HCT116 (cell line): ENCODE measurements around the gene MAPRE2. TPM values are rescaled to one million over a fixed set of nuclear protein-coding genes. Genes with fewer than 3 reads are reported as not detected.

Experiments used
- ATAC-seq: fragments of 200-7000 bp; cut with Tn5 transposase; 2 replicates; pipeline ENCODE4 v1.9.1; 2020; ENCODE audit warnings: mild to moderate bottlenecking, moderate library complexity
- BruUV-seq: library from RNA; stranded (reverse); fragments of 400-500 nt; replicated peaks from 2 replicates; lab custom pipeline; 2021; lab: Mats Ljungman, UMichigan
- CTCF ChIA-PET: fragments of 300-600 bp; sonication (Branson Sonifier 250); formaldehyde crosslinking; loops from one replicate; lab custom pipeline; 2021; ENCODE audit warnings: antibody characterized with exemption; lab: Charles Lee
- POLR2A ChIA-PET: fragments of 300-600, 350-600 bp; sonication (Branson Sonifier 250); formaldehyde crosslinking; loops from one replicate; lab custom pipeline; 2021; ENCODE audit warnings: antibody characterized with exemption; lab: Charles Lee
- RAD21 ChIA-PET, 2 experiments: fragments of 300-600 bp; sonication (Branson Sonifier 250); formaldehyde crosslinking; loops; one replicate each; lab custom pipeline; 2023; ENCODE audit warnings: low total read pairs in 2 of 2; ENCODE audit not compliant: uncharacterized antibody in 2 of 2, unreplicated experiment in 2 of 2, low non-redundant PET in 1 of 2; lab: Charles Lee
- DNase-seq: peaks from one replicate; pipeline ENCODE4 v3.0.0-alpha.2; 2010; ENCODE audit warnings: low read depth, low spot score
- H2AFZ ChIP-seq: fragments of 200-600 bp; shearing (Covaris generic), sonication (generic); 2 replicates; pipeline ENCODE4 v1.6.1; 2017; ENCODE audit warnings: low read depth, mixed run types, mixed read lengths, antibody characterized with exemption, low read length; ENCODE audit not compliant: poor library complexity, severe bottlenecking
- H3K27ac ChIP-seq: 2 replicates; pipeline ENCODE4 v1.5.1; 2012; ENCODE audit warnings: low read depth, low read length
- H3K27me3 ChIP-seq: fragments of 200-600 bp; sonication (generic); 2 replicates; pipeline ENCODE4 v1.6.1; 2016; ENCODE audit warnings: mixed run types, low read length, mixed read lengths; ENCODE audit not compliant: insufficient read depth
- H3K36me3 ChIP-seq, 2 experiments: fragments of 200-500 bp in 1 of 2; fragments of 200-600 bp in 1 of 2; sonication (Bioruptor generic) in 1 of 2; sonication (generic) in 1 of 2; 2 replicates each; pipeline versions ENCODE4 v1.5.1 to v1.6.1; 2014 to 2016; ENCODE audit warnings: low read length in 2 of 2, inconsistent platforms in 1 of 2, mixed read lengths in 1 of 2, mixed run types in 1 of 2; ENCODE audit not compliant: insufficient read depth in 2 of 2, control insufficient read depth in 1 of 2
- H3K4me1 ChIP-seq, 2 experiments: fragments of 200-600 bp in 1 of 2; sonication (generic) in 1 of 2; 2 replicates each; pipeline versions ENCODE4 v1.5.1 to v1.6.1; 2012 to 2017; ENCODE audit warnings: low read length in 2 of 2, inconsistent platforms in 1 of 2, mild to moderate bottlenecking in 1 of 2, mixed read lengths in 1 of 2, mixed run types in 1 of 2, moderate library complexity in 1 of 2; ENCODE audit not compliant: insufficient read depth in 2 of 2, control insufficient read depth in 1 of 2
- H3K4me2 ChIP-seq: fragments of 200-600 bp; sonication (generic); 2 replicates; pipeline ENCODE4 v1.6.1; 2017; ENCODE audit warnings: mixed run types, low read length, mixed read lengths
- H3K4me3 ChIP-seq, 2 experiments: fragments of 200-600 bp in 1 of 2; sonication (generic) in 1 of 2; replicated peaks in 1 of 2; 2 replicates each; pipeline ENCODE4 v1.5.1; 2011 to 2016; ENCODE audit warnings: low read length in 2 of 2, control low read depth in 1 of 2, low read depth in 1 of 2, mild to moderate bottlenecking in 1 of 2, mixed read lengths in 1 of 2, mixed run types in 1 of 2
- H3K79me2 ChIP-seq: fragments of 200-600 bp; sonication (generic); 2 replicates; pipeline ENCODE4 v1.6.1; 2017; ENCODE audit warnings: mild to moderate bottlenecking, mixed run types, low read length, moderate library complexity, mixed read lengths; ENCODE audit not compliant: insufficient read depth
- H3K9ac ChIP-seq: fragments of 200-600 bp; sonication (generic); 2 replicates; pipeline ENCODE4 v1.6.1; 2016; ENCODE audit warnings: low read length, mixed read lengths
- H3K9me2 ChIP-seq: fragments of 200-600 bp; sonication (generic), shearing (Covaris generic); 2 replicates; pipeline ENCODE4 v1.6.1; 2017; ENCODE audit warnings: mixed run types, mild to moderate bottlenecking, moderate library complexity; ENCODE audit not compliant: insufficient read depth
- H3K9me3 ChIP-seq, 2 experiments: fragments of 200-500 bp in 1 of 2; fragments of 200-600 bp in 1 of 2; sonication (Bioruptor generic) in 1 of 2; sonication (generic) in 1 of 2; 2 replicates each; pipeline ENCODE4 v1.6.1; 2014 to 2017; ENCODE audit warnings: low read length in 2 of 2, mixed read lengths in 2 of 2, inconsistent platforms in 1 of 2, low read depth in 1 of 2, mild to moderate bottlenecking in 1 of 2, mixed run types in 1 of 2, moderate library complexity in 1 of 2; ENCODE audit not compliant: control insufficient read depth in 1 of 2, insufficient read depth in 1 of 2
- H4K20me1 ChIP-seq: fragments of 200-600 bp; sonication (generic), shearing (Covaris generic); 2 replicates; pipeline ENCODE4 v1.6.1; 2017; ENCODE audit warnings: mixed run types, mild to moderate bottlenecking, moderate library complexity; ENCODE audit not compliant: insufficient read depth
- CBX3 ChIP-seq: IDR thresholded peaks from 2 replicates; pipeline ENCODE4 v1.6.1; 2012; ENCODE audit warnings: low read depth
- CEBPB ChIP-seq: IDR thresholded peaks from 2 replicates; pipeline ENCODE4 v1.6.1; 2012; ENCODE audit warnings: low read depth
- EGR1 ChIP-seq: IDR thresholded peaks from 2 replicates; pipeline ENCODE4 v1.6.1; 2012; ENCODE audit warnings: low read depth
- EZH2 ChIP-seq: fragments of 200-600 bp; sonication (generic); IDR thresholded peaks from 2 replicates; pipeline ENCODE4 v1.6.1; 2017; ENCODE audit warnings: antibody characterized with exemption, mixed run types
- FOSL1 ChIP-seq: IDR thresholded peaks from 2 replicates; pipeline ENCODE4 v1.6.1; 2012; ENCODE audit warnings: low read depth
- POLR2A ChIP-seq: IDR thresholded peaks from 2 replicates; pipeline ENCODE4 v1.7.0; 2011; ENCODE audit warnings: borderline replicate concordance; ENCODE audit not compliant: insufficient read depth, insufficient read length; ENCODE audit errors: extremely low read depth
- POLR2AphosphoS5 ChIP-seq: IDR thresholded peaks from 2 replicates; pipeline ENCODE4 v1.6.1; 2011; ENCODE audit warnings: mild to moderate bottlenecking, low read depth, low read length, moderate library complexity
- SIN3A ChIP-seq: IDR thresholded peaks from 2 replicates; pipeline ENCODE4 v1.6.1; 2012; ENCODE audit warnings: low read depth
- SP1 ChIP-seq: IDR thresholded peaks from 2 replicates; pipeline ENCODE4 v1.6.1; 2012; ENCODE audit warnings: low read depth
- YY1 ChIP-seq: IDR thresholded peaks from 2 replicates; pipeline ENCODE4 v1.6.1; 2011; ENCODE audit warnings: low read length, low read depth, moderate library complexity, mild to moderate bottlenecking; ENCODE audit not compliant: insufficient replicate concordance; ENCODE audit errors: extremely low read depth
- ZFX ChIP-seq: fragments of 450-650 bp; IDR thresholded peaks from 2 replicates; pipeline ENCODE4 v1.6.1; 2017
- intact Hi-C: fragments of 100-400 bp; cut with micrococcal nuclease; formaldehyde crosslinking; loops from 2 replicates; pipeline ENCODE4 v1.10.0; 2022
- total RNA-seq: library from RNA; stranded (reverse); gene quantifications from one replicate; pipeline ENCODE4 v1.2.1, GENCODE V29; 2021; ENCODE audit not compliant: unreplicated experiment
- TF ChIP-seq, protein P1 (sequence below): IDR thresholded peaks from 2 replicates; pipeline ENCODE4 v1.6.1; 2012
- TF ChIP-seq, protein P2 (sequence below): IDR thresholded peaks from 2 replicates; pipeline ENCODE4 v1.6.1; 2012; ENCODE audit warnings: low read depth
- TF ChIP-seq, protein P3 (sequence below): IDR thresholded peaks from 2 replicates; pipeline ENCODE4 v1.6.1; 2012
- TF ChIP-seq, protein P4 (sequence below): IDR thresholded peaks from 2 replicates; pipeline ENCODE4 v1.6.1; 2011; ENCODE audit warnings: mild to moderate bottlenecking, low read length, moderate library complexity; ENCODE audit not compliant: insufficient replicate concordance; ENCODE audit errors: extremely low read depth
- TF ChIP-seq, protein P5 (sequence below), 3 experiments: fragments of 200-600 bp in 1 of 3; sonication (generic) in 1 of 3; IDR thresholded peaks in 2 of 3; conservative IDR thresholded peaks in 1 of 3; 2 replicates each; pipeline ENCODE4 v1.5.1; 2012 to 2017; ENCODE audit warnings: low read depth in 2 of 3, low read length in 2 of 3, antibody characterized with exemption in 1 of 3, borderline replicate concordance in 1 of 3, control low read depth in 1 of 3, mild to moderate bottlenecking in 1 of 3, mixed read lengths in 1 of 3, mixed run types in 1 of 3, moderate library complexity in 1 of 3; ENCODE audit not compliant: insufficient read depth in 1 of 3

The MAPRE2 gene
- total RNA-seq, 1 experiment from 2014 or later = 17.2 TPM

DNA sequence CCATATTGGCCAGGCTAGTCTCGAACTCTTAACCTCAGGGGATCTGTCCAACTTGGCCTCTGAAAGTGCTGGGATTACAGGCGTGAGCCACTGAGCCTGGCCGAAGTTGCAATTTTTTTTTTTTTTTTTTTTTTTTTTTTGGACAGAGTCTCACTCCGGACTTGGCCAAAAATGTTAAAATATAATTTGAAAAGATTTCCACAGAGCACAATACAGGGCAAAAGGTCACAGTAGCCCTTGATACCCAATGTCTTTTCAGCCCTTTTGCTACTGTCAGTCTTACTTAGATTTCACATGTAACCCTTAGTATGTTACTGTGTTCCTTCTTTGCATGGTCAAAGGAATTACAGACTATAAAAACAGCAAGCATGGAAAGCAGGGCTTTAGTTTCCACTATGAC is 42.6 kb upstream of the MAPRE2 start:
- Histone ChIP-seq H2AFZ (no peak overlapping the region), H3K9me3 (no peaks in the 10 kb centered on the region), H3K36me3 (no peaks in the 10 kb centered on the region), H3K9me2 (no peaks in the 10 kb centered on the region), H3K4me2 (no peak overlapping the region), H4K20me1 (no peaks in the 10 kb centered on the region), H3K9ac (no peak overlapping the region), H3K27me3 (no peaks in the 10 kb centered on the region), H3K4me1 (no peaks in the 10 kb centered on the region), H3K4me3 (no peak overlapping the region), H3K27ac (no peak overlapping the region), H3K79me2 (no peaks in the 10 kb centered on the region)
- ATAC-seq = no peak
- ChIA-PET CTCF (no interaction called here), POLR2A (no interaction called here), RAD21 (no interaction called here)
- BruUV-seq = no TSS peak
- intact Hi-C loops = no loop called here
- no peak for DNase-seq
- no peak for TF ChIP-seq POLR2A
- no peak for TF ChIP-seq ZFX
- TF ChIP-seq, protein P1, sequence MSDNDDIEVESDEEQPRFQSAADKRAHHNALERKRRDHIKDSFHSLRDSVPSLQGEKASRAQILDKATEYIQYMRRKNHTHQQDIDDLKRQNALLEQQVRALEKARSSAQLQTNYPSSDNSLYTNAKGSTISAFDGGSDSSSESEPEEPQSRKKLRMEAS = no peak
- no peak for TF ChIP-seq SIN3A
- no peak for TF ChIP-seq EGR1
- no peak for TF ChIP-seq FOSL1
- TF ChIP-seq SP1 = no peak
- TF ChIP-seq EZH2 = no peak
- TF ChIP-seq, protein P2, sequence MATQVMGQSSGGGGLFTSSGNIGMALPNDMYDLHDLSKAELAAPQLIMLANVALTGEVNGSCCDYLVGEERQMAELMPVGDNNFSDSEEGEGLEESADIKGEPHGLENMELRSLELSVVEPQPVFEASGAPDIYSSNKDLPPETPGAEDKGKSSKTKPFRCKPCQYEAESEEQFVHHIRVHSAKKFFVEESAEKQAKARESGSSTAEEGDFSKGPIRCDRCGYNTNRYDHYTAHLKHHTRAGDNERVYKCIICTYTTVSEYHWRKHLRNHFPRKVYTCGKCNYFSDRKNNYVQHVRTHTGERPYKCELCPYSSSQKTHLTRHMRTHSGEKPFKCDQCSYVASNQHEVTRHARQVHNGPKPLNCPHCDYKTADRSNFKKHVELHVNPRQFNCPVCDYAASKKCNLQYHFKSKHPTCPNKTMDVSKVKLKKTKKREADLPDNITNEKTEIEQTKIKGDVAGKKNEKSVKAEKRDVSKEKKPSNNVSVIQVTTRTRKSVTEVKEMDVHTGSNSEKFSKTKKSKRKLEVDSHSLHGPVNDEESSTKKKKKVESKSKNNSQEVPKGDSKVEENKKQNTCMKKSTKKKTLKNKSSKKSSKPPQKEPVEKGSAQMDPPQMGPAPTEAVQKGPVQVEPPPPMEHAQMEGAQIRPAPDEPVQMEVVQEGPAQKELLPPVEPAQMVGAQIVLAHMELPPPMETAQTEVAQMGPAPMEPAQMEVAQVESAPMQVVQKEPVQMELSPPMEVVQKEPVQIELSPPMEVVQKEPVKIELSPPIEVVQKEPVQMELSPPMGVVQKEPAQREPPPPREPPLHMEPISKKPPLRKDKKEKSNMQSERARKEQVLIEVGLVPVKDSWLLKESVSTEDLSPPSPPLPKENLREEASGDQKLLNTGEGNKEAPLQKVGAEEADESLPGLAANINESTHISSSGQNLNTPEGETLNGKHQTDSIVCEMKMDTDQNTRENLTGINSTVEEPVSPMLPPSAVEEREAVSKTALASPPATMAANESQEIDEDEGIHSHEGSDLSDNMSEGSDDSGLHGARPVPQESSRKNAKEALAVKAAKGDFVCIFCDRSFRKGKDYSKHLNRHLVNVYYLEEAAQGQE = no peak
- TF ChIP-seq CBX3 = no peak
- TF ChIP-seq, protein P3, sequence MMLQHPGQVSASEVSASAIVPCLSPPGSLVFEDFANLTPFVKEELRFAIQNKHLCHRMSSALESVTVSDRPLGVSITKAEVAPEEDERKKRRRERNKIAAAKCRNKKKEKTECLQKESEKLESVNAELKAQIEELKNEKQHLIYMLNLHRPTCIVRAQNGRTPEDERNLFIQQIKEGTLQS = no peak
- TF ChIP-seq POLR2AphosphoS5 = no peak
- TF ChIP-seq, protein P4, sequence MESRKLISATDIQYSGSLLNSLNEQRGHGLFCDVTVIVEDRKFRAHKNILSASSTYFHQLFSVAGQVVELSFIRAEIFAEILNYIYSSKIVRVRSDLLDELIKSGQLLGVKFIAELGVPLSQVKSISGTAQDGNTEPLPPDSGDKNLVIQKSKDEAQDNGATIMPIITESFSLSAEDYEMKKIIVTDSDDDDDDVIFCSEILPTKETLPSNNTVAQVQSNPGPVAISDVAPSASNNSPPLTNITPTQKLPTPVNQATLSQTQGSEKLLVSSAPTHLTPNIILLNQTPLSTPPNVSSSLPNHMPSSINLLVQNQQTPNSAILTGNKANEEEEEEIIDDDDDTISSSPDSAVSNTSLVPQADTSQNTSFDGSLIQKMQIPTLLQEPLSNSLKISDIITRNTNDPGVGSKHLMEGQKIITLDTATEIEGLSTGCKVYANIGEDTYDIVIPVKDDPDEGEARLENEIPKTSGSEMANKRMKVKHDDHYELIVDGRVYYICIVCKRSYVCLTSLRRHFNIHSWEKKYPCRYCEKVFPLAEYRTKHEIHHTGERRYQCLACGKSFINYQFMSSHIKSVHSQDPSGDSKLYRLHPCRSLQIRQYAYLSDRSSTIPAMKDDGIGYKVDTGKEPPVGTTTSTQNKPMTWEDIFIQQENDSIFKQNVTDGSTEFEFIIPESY = no peak
- no peak for TF ChIP-seq YY1
- TF ChIP-seq CEBPB = no peak
- TF ChIP-seq, protein P5, sequence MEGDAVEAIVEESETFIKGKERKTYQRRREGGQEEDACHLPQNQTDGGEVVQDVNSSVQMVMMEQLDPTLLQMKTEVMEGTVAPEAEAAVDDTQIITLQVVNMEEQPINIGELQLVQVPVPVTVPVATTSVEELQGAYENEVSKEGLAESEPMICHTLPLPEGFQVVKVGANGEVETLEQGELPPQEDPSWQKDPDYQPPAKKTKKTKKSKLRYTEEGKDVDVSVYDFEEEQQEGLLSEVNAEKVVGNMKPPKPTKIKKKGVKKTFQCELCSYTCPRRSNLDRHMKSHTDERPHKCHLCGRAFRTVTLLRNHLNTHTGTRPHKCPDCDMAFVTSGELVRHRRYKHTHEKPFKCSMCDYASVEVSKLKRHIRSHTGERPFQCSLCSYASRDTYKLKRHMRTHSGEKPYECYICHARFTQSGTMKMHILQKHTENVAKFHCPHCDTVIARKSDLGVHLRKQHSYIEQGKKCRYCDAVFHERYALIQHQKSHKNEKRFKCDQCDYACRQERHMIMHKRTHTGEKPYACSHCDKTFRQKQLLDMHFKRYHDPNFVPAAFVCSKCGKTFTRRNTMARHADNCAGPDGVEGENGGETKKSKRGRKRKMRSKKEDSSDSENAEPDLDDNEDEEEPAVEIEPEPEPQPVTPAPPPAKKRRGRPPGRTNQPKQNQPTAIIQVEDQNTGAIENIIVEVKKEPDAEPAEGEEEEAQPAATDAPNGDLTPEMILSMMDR (IDR thresholded peaks at IDR 0.05 in 2 of 3, conservative IDR thresholded peaks at IDR 0.05 in 1 of 3; ENCODE audit: borderline replicate concordance in 1 of 3, insufficient read depth in 1 of 3, low read depth in 2 of 3, low read length in 2 of 3) = no peak
